ENCODE measurements around the gene C7.

The C7 gene

DNA sequence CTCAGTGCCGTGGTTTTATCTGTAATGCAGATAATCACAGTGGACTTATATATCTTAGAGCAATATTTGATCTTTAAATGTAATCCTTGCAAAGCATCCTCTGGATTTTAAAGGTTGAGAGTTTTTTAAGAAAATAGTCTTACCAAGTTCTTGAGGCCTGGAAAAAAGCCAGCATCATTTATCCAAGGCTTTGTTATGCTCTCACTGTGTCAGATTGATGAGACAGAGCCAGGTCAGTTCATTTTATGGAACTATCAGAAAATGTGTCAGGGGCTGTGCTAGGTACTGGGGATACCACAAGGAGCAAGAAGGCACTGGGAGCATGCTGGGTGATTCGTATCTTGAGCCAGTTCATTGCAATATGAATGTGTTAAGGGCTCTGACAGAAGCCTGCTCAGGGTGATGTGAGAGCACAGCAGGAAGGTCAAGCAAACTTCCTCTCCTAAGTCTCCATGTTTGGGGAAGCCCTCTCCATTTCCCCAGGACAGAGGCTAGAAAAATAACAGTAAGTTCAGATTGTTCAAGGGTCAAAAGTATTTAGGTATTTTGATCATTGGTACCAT, 19.7 kb downstream of the C7 start:
- no peak overlapping the region for H3K4me3 ChIP-seq (ENCODE audit: low read depth, low read length)
- TF ChIP-seq ZNF48 (tag by site-specific recombination; IDR thresholded peaks at IDR 0.05) (no peak), GLIS2 (tag by site-specific recombination; IDR thresholded peaks at IDR 0.05) (no peak), ZNF157 (tag by site-specific recombination; IDR thresholded peaks at IDR 0.05) (no peak), ZNF585B (tag by site-specific recombination; IDR thresholded peaks at IDR 0.05) (no peak), ZNF621 (tag by site-specific recombination; IDR thresholded peaks at IDR 0.05) (no peak), GLIS1 (tag by site-specific recombination; IDR thresholded peaks at IDR 0.05) (no peak), SETDB1 (IDR thresholded peaks at IDR 0.05; ENCODE audit: insufficient read length, low read length) (no peak), ZNF660 (tag by site-specific recombination; IDR thresholded peaks at IDR 0.05) (no peak), ZNF76 (tag by site-specific recombination; IDR thresholded peaks at IDR 0.05; ENCODE audit: borderline replicate concordance, low read depth) (no peak), BCL11B (tag by site-specific recombination; IDR thresholded peaks at IDR 0.05; ENCODE audit: low read depth) (no peak), ZNF501 (tag by site-specific recombination; IDR thresholded peaks at IDR 0.05) (no peak), ZNF221 (tag by site-specific recombination; IDR thresholded peaks at IDR 0.05; ENCODE audit: borderline replicate concordance) (no peak), ZNF292 (tag by site-specific recombination; IDR thresholded peaks at IDR 0.05; ENCODE audit: borderline replicate concordance, low read depth) (no peak), ZNF792 (tag by site-specific recombination; IDR thresholded peaks at IDR 0.05) (no peak), ZNF768 (tag by site-specific recombination; IDR thresholded peaks at IDR 0.05) (no peak)
- TF ChIP-seq, protein P1, sequence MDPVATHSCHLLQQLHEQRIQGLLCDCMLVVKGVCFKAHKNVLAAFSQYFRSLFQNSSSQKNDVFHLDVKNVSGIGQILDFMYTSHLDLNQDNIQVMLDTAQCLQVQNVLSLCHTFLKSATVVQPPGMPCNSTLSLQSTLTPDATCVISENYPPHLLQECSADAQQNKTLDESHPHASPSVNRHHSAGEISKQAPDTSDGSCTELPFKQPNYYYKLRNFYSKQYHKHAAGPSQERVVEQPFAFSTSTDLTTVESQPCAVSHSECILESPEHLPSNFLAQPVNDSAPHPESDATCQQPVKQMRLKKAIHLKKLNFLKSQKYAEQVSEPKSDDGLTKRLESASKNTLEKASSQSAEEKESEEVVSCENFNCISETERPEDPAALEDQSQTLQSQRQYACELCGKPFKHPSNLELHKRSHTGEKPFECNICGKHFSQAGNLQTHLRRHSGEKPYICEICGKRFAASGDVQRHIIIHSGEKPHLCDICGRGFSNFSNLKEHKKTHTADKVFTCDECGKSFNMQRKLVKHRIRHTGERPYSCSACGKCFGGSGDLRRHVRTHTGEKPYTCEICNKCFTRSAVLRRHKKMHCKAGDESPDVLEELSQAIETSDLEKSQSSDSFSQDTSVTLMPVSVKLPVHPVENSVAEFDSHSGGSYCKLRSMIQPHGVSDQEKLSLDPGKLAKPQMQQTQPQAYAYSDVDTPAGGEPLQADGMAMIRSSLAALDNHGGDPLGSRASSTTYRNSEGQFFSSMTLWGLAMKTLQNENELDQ (tag by site-specific recombination; IDR thresholded peaks at IDR 0.05; ENCODE audit: low read depth) = no peak
- H3K9me3 ChIP-seq (ENCODE audit: control insufficient read depth, insufficient read depth, low read depth, low read length) = no peaks in the 10 kb centered on the region; the same call in none of the 2 replicates
- H3K4me1 ChIP-seq (ENCODE audit: control insufficient read depth, insufficient read depth, low read length) = no peaks in the 10 kb centered on the region
- H3K27ac ChIP-seq (ENCODE audit: extremely low read depth, low read depth, low read length) = no peak overlapping the region
- CTCF ChIA-PET = no interaction called here
- H3K36me3 ChIP-seq (ENCODE audit: control insufficient read depth in 2 of 2, insufficient read depth in 1 of 2, low read length in 2 of 2) = no peaks in the 10 kb centered on the region
- POLR2A ChIA-PET = no interaction called here

DNA sequence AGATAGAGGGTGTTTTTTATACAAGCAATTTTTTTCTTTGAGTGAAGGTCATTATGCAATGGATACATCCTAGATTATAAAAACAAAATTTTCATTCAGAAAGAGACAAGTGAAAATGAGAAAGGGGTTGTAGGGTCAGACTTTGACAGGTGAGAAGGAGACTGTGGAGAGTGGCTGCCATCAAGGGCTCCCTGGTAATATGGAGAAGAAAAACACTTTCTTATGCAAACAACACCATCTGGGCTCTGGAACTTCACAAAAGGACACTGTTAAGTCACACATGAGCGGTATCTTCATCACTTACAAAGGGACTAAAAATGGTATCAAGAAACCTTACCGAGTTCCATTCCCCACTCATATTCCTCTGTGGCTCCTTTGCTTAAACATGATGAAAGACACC, 23.5 kb downstream of the C7 start:
- H3K27ac ChIP-seq (ENCODE audit: extremely low read depth, low read depth, low read length) = no peak overlapping the region
- no peaks in the 10 kb centered on the region for H3K9me3 ChIP-seq (ENCODE audit: control insufficient read depth, insufficient read depth, low read depth, low read length)
- ChIA-PET CTCF (interaction anchor here (1.3 kb wide), 1 partner anchor 28 kb away, joined by 4 read pairs; no protein-coding TSS in a partner anchor), POLR2A (no interaction called here)
- H3K4me1 ChIP-seq (ENCODE audit: control insufficient read depth, insufficient read depth, low read length) = no peaks in the 10 kb centered on the region
- H3K4me3 ChIP-seq (ENCODE audit: low read depth, low read length) = no peak overlapping the region
- H3K36me3 ChIP-seq (ENCODE audit: control insufficient read depth in 2 of 2, insufficient read depth in 1 of 2, low read length in 2 of 2) = no peaks in the 10 kb centered on the region
- TF ChIP-seq ZNF785 (tag by site-specific recombination; IDR thresholded peaks at IDR 0.05) (no peak), KLF1 (tag by site-specific recombination; IDR thresholded peaks at IDR 0.05) (no peak), ZNF19 (tag by site-specific recombination; IDR thresholded peaks at IDR 0.05; ENCODE audit: low read depth) (no peak), SP7 (tag by site-specific recombination; IDR thresholded peaks at IDR 0.05) (no peak)
- TF ChIP-seq, protein P2, sequence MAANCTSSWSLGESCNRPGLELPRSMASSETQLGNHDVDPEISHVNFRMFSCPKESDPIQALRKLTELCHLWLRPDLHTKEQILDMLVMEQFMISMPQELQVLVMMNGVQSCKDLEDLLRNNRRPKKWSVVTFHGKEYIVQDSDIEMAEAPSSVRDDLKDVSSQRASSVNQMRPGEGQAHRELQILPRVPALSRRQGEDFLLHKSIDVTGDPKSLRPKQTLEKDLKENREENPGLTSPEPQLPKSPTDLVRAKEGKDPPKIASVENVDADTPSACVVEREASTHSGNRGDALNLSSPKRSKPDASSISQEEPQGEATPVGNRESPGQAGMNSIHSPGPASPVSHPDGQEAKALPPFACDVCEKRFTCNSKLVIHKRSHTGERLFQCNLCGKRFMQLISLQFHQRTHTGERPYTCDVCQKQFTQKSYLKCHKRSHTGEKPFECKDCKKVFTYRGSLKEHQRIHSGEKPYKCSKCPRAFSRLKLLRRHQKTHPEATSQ (tag by site-specific recombination; IDR thresholded peaks at IDR 0.05) = no peak
